Measurements from ENCODE around the gene CD22.

The CD22 gene

GRCh38 chr19:35340431-35340830 is 11.4 kb downstream of the CD22 start:
- Histone ChIP-seq H3F3A (ENCODE audit: insufficient read depth) (peaks cover 15% of the 10 kb centered on the region; the same call in 1 of the 2 replicates), H3K9me3 (ENCODE audit: insufficient read depth, low read length) (no peaks in the 10 kb centered on the region), H4K20me1 (ENCODE audit: low read depth, low read length) (peaks cover 7% of the 10 kb centered on the region; the same call in 1 of the 2 replicates), H3K9me2 (replicated peaks; ENCODE audit: insufficient read depth, low read length) (no peaks in the 10 kb centered on the region), H3K27ac (ENCODE audit: low read depth, low read length) (no peak overlapping the region), H3K4me2 (ENCODE audit: low read depth, low read length, poor library complexity, severe bottlenecking) (no peak overlapping the region), H2AFZ (ENCODE audit: low read depth, low read length, severe bottlenecking) (no peak overlapping the region), H3K79me2 (ENCODE audit: insufficient read depth, low read length) (0 out of 2 replicates have a peak, but pooled peaks cover 12% of the 10 kb centered on the region), H3K36me3 (ENCODE audit: low read length) (peaks cover 22% of the 10 kb centered on the region), H3K9ac (ENCODE audit: low read length) (no peak overlapping the region), H3K4me3 (ENCODE audit: insufficient read depth, low read length, poor library complexity, severe bottlenecking) (no peak overlapping the region), H3K27me3 (ENCODE audit: low read length) (no peaks in the 10 kb centered on the region)
- TF ChIP-seq CTCF (IDR thresholded peaks at IDR 0.05; ENCODE audit: insufficient read depth, low read length, poor library complexity, severe bottlenecking): no peak
- TF ChIP-seq EZH2phosphoT487 (conservative IDR thresholded peaks at IDR 0.05; ENCODE audit: low read length): no peak

GRCh38 chr19:35341006-35341405 is 12.0 kb downstream of the CD22 start:
- no peak for TF ChIP-seq EZH2phosphoT487 (conservative IDR thresholded peaks at IDR 0.05; ENCODE audit: low read length)
- TF ChIP-seq CTCF (IDR thresholded peaks at IDR 0.05; ENCODE audit: insufficient read depth, low read length, poor library complexity, severe bottlenecking): no peak
- no peak overlapping the region for H3K9ac ChIP-seq (ENCODE audit: low read length)
- 0 out of 2 replicates have a peak, but pooled peaks cover 7% of the 10 kb centered on the region for H3K79me2 ChIP-seq (ENCODE audit: insufficient read depth, low read length)
- no peak overlapping the region for H3K4me3 ChIP-seq (ENCODE audit: insufficient read depth, low read length, poor library complexity, severe bottlenecking)
- peaks cover 27% of the 10 kb centered on the region for H3K36me3 ChIP-seq (ENCODE audit: low read length)
- peaks cover 19% of the 10 kb centered on the region for H3F3A ChIP-seq (ENCODE audit: insufficient read depth)
- H3K9me3 ChIP-seq (ENCODE audit: insufficient read depth, low read length): no peaks in the 10 kb centered on the region
- no peaks in the 10 kb centered on the region for H3K27me3 ChIP-seq (ENCODE audit: low read length)
- H3K4me2 ChIP-seq (ENCODE audit: low read depth, low read length, poor library complexity, severe bottlenecking): no peak overlapping the region
- no peaks in the 10 kb centered on the region for H3K9me2 ChIP-seq (replicated peaks; ENCODE audit: insufficient read depth, low read length)
- no peak overlapping the region for H3K27ac ChIP-seq (ENCODE audit: low read depth, low read length)
- peaks cover 7% of the 10 kb centered on the region; the same call in 1 of the 2 replicates for H4K20me1 ChIP-seq (ENCODE audit: low read depth, low read length)
- H2AFZ ChIP-seq (ENCODE audit: low read depth, low read length, severe bottlenecking): no peak overlapping the region

GRCh38 chr19:35341565-35342225 is 12.7 kb downstream of the CD22 start:
- H3K4me3 ChIP-seq (ENCODE audit: insufficient read depth, low read length, poor library complexity, severe bottlenecking): no peak overlapping the region
- no peaks in the 10 kb centered on the region for H3K27me3 ChIP-seq (ENCODE audit: low read length)
- no peaks in the 10 kb centered on the region for H3K9me2 ChIP-seq (replicated peaks; ENCODE audit: insufficient read depth, low read length)
- peaks cover 26% of the 10 kb centered on the region for H3F3A ChIP-seq (ENCODE audit: insufficient read depth)
- peaks cover under 1% of the 10 kb centered on the region; the same call in 1 of the 2 replicates for H4K20me1 ChIP-seq (ENCODE audit: low read depth, low read length)
- H3K36me3 ChIP-seq (ENCODE audit: low read length): peaks cover 24% of the 10 kb centered on the region
- TF ChIP-seq CTCF (IDR thresholded peaks at IDR 0.05; ENCODE audit: insufficient read depth, low read length, poor library complexity, severe bottlenecking) (no peak), EZH2phosphoT487 (conservative IDR thresholded peaks at IDR 0.05; ENCODE audit: low read length) (no peak)
- no peak overlapping the region for H3K27ac ChIP-seq (ENCODE audit: low read depth, low read length)
- no peak overlapping the region for H2AFZ ChIP-seq (ENCODE audit: low read depth, low read length, severe bottlenecking)
- 0 out of 2 replicates have a peak, but pooled peaks cover under 1% of the 10 kb centered on the region for H3K79me2 ChIP-seq (ENCODE audit: insufficient read depth, low read length)
- H3K9me3 ChIP-seq (ENCODE audit: insufficient read depth, low read length): no peaks in the 10 kb centered on the region
- H3K9ac ChIP-seq (ENCODE audit: low read length): no peak overlapping the region
- no peak overlapping the region for H3K4me2 ChIP-seq (ENCODE audit: low read depth, low read length, poor library complexity, severe bottlenecking)

All from SU-DHL-6 (cell line).